Measurements from ENCODE around the gene TFRC. TPM values are rescaled to one million over a fixed set of nuclear protein-coding genes. Genes with fewer than 3 reads are reported as not detected.
"Not testable (repeated sequence)": the region's sequence is repeated elsewhere in the genome, so short reads cannot be mapped to it uniquely, and the experiment has no call there.

Gene TFRC
- total RNA-seq, 1 donor from 2014 or later: 102 TPM

GRCh38 chr3:196079682-196080081 is 2.2 kb downstream of the TFRC start:
- H3K4me3 ChIP-seq (ENCODE audit: low read depth, low read length): no peak overlapping the region
- no peak for DNase-seq (ENCODE audit: low read depth)
- TF ChIP-seq CTCF (conservative IDR thresholded peaks at IDR 0.05; ENCODE audit: low read depth, low read length): no peak

- no peak overlapping the region for H3K4me3 ChIP-seq (ENCODE audit: low read depth, low read length)
- no peak for DNase-seq (ENCODE audit: low read depth)
- TF ChIP-seq CTCF (conservative IDR thresholded peaks at IDR 0.05; ENCODE audit: low read depth, low read length): no peak
These were observed 6.9 kb downstream of the TFRC start for GRCh38 chr3:196075013-196075412.

- no peak overlapping the region for H3K4me3 ChIP-seq (ENCODE audit: low read depth, low read length)
- peak; percentile 86 for TF ChIP-seq CTCF (conservative IDR thresholded peaks at IDR 0.05; ENCODE audit: low read depth, low read length)
- no peak for DNase-seq (ENCODE audit: low read depth)
These were observed 8.6 kb downstream of the TFRC start for GRCh38 chr3:196073255-196073753.

GRCh38 chr3:196072313-196072712 is 9.6 kb downstream of the TFRC start:
- no peak overlapping the region for H3K4me3 ChIP-seq (ENCODE audit: low read depth, low read length)
- DNase-seq (ENCODE audit: low read depth): no peak
- no peak for TF ChIP-seq CTCF (conservative IDR thresholded peaks at IDR 0.05; ENCODE audit: low read depth, low read length)

- not testable (repeated sequence) for H3K4me3 ChIP-seq (ENCODE audit: low read depth, low read length); DNase-seq (ENCODE audit: low read depth)
These were observed 13.1 kb downstream of the TFRC start for GRCh38 chr3:196068812-196069211.

GRCh38 chr3:196067439-196067838 is 14.5 kb downstream of the TFRC start:
- no peak for TF ChIP-seq CTCF (conservative IDR thresholded peaks at IDR 0.05; ENCODE audit: low read depth, low read length)
- no peak overlapping the region for H3K4me3 ChIP-seq (ENCODE audit: low read depth, low read length)
- DNase-seq (ENCODE audit: low read depth): no peak

- no peak for DNase-seq (ENCODE audit: low read depth)
- no peak for TF ChIP-seq CTCF (conservative IDR thresholded peaks at IDR 0.05; ENCODE audit: low read depth, low read length)
- no peak overlapping the region for H3K4me3 ChIP-seq (ENCODE audit: low read depth, low read length)
These were observed 17.9 kb downstream of the TFRC start for GRCh38 chr3:196063971-196064370.

Data from epithelial cell of proximal tubule (primary cell).